NCI-H748 treated with DMSO at 0.1 percent for 48 hours (cell line): ENCODE data around the gene PRMT1.
A peak's percentile ranks its signal among the peaks of the same experiment; 100 is the strongest.

ENCODE experiments used
- DNase-seq: peaks from one replicate; lab custom pipeline; 2025; lab: John Stamatoyannopoulos, UW

Gene PRMT1

DNA sequence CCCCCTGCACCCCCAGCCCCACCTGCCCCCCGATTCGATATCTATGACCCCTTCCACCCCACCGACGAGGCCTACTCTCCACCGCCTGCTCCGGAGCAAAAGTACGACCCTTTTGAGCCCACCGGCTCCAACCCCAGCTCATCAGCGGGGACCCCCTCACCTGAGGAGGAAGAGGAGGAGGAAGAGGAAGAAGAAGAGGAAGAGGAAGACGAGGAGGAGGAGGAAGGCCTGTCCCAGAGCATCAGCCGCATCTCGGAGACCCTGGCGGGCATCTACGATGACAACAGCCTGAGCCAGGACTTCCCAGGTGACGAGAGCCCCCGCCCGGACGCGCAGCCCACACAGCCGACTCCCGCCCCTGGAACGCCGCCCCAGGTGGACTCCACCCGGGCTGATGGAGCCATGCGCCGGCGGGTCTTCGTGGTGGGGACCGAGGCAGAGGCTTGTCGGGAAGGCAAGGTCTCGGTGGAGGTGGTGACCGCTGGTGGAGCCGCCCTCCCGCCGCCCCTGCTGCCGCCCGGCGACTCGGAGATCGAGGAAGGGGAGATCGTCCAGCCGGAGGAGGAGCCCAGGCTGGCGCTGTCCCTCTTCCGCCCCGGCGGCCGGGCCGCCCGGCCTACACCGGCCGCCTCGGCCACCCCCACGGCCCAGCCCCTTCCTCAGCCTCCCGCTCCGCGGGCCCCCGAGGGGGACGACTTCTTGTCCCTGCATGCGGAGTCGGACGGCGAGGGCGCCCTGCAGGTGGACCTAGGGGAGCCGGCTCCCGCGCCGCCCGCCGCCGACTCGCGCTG lies 25.8 kb upstream of the PRMT1 start:
- no peak for DNase-seq

DNA sequence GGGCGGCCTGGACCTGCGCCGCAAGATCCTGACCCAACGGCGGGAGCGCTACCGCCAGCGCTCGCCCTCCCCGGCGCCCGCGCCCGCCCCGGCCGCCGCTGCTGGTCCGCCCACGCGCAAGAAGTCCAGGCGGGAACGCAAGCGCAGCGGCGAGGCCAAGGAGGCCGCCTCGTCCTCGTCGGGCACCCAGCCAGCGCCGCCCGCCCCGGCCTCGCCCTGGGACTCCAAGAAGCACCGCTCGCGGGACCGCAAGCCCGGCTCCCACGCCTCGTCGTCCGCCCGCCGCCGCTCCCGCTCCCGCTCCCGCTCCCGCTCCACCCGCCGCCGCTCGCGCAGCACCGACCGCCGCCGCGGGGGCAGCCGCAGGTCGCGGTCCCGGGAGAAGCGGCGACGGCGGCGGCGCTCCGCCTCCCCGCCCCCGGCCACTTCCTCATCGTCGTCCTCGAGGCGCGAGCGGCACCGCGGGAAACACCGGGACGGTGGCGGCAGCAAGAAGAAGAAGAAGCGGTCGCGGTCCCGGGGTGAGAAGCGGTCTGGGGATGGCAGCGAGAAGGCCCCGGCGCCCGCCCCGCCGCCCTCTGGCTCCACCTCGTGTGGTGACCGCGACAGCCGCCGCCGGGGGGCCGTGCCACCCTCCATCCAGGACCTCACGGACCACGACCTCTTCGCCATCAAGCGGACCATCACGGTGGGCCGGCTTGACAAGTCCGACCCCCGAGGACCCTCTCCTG lies 25.1 kb upstream of the PRMT1 start:
- no peak for DNase-seq

GRCh38 chr19:49652551-49653465 lies 24.3 kb upstream of the PRMT1 start:
- DNase-seq, result no peak

DNA sequence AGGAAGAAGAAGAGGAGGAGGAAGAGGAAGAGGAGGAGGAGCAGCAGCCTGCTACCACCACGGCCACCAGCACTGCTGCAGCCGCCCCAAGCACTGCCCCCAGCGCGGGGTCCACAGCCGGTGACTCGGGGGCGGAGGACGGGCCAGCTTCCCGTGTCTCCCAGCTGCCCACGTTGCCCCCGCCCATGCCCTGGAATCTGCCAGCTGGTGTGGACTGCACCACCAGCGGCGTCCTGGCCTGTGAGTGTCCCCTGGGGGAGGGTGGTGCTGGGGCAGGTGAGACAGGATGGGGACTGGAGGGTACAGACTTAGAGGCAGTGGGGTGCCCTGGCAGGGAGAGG lies 23.6 kb upstream of the PRMT1 start:
- DNase-seq, result no peak

- DNase-seq, result no peak
Measured at GRCh38 chr19:49654581-49654980, 22.5 kb upstream of the PRMT1 start.

DNA sequence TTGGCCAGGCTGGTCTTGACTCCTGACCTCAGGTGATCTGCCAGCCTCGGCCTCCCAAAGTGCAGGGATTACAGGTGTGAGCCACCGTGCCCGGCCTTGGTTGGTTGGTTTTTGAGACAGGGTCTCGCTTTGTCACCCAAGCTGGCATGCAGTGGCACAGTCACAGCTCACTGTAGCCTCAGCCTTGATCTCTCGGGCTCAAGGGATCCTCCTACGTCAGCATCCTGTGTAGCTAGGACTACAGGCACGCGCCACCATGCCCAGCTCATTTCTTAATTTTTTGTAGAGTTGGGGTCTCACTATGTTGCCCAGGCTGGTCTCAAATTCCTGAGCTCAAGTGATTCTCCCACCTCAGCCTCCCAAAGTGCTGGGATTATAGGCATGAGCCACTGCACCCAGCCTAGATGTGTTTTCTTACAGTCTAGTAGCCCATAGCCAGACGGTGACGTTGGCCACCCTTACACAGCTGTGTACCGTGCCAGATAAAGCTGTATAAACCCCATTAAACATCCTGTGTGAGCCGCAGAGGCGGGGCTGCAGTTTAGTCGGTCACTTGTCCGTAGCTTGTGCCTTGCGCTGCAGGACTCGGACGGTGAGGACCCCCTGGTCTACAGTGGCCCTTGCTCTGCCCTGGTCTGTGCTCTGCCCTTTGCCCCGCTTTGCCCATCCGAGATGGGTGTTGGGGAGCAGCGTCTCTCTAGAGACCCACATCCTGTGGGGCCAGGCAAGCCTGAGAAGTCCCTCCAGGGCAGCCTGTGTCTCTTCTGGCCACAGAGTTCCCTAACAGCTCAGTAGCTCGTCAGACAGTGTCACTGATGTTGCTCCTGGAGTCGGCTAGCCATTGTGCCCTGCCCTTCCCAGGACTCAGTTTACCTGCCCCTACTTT lies 21.3 kb upstream of the PRMT1 start:
- no peak for DNase-seq

DNA sequence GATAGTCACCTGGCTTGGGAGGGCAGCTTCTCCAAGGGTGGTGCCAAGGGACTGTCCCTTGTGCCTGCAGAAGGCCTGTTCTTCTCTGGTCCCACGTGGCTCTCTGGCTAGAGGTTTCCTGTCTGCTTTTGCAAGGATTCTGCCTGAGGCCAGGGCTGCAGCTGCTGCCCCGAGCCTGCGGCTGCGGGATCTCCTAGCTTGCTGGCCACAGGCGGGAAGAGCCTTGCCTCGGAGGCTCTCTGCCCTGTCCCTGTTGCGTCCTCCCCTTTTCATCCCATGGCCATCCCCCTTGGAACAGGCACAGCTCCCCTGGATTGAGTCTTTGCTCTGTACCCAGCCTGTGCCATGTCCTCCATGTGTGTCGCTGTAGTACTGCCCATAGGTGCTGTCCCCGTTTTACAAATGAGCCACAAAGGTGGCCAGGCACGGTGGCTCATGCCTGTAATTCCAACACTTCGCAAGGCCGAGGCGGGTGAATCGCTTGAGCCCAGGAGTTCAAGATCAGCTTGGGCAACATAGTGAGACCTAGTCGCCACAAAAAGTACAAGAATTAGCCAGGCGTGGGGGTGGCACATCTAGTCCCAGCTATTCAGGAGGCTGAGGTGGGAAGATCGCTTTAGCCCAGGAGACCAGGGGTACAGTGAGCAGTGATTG lies 20.5 kb upstream of the PRMT1 start:
- no peak for DNase-seq

DNA sequence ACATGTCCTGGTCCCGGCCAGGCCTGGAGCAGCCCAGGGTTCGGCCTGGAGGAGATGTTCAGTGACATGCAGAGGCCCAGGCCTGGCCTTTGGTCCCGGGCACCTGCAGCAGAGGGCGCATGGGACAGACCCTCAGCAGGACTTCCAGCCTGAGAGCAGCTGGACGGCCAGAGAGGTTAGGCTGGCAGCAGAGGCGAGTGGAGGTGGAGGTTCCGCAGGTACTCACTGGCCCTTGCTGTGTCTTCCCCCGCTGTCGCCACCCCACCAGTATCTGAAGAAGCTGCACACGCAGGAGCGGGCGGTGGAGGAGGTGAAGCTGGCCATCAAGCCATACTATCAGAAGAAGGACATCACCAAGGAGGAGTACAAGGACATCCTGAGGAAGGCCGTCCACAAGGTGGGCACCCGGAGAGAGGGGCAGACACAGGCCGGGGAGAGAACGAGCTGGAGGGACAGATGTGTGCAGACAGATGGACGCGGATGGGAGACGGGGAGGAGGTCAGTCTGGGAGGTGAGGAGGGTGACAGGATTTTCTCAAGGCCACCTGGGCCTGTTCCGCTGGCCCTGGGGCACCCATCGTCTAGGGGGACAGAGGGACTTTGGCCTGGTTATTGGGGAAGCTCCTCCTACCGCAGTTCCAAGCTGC lies 19.5 kb upstream of the PRMT1 start:
- DNase-seq, result no peak

- no peak for DNase-seq
Measured at GRCh38 chr19:49658139-49658517, 18.9 kb upstream of the PRMT1 start.

GRCh38 chr19:49658566-49659442 lies 18.3 kb upstream of the PRMT1 start:
- no peak for DNase-seq

- DNase-seq, result no peak
Measured at GRCh38 chr19:49660338-49660961, 16.6 kb upstream of the PRMT1 start.

DNA sequence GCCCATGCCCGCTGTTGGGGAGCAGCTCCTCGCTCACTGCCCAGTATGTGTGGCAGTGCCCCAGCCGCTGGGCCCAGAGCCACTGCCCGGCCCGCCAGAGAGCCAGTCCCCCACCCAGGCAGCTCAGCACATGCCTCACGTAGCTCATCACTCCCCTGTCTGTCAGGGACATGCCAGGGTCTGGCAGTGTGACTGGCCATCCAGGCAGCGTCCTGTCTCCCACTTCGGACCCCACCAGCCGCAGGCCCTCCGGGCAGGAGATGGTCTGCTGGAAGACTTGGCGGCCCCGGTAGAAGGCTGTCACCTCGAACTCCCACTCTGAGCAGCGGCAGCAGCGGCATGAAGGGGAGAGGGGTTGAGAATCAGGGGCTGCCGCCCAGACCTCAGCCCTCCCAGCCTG lies 15.1 kb upstream of the PRMT1 start:
- DNase-seq, result no peak

- DNase-seq, result no peak
Measured at GRCh38 chr19:49663224-49663623, 13.8 kb upstream of the PRMT1 start.

- peak; percentile 79 for DNase-seq
Measured at GRCh38 chr19:49664171-49665035, 12.7 kb upstream of the PRMT1 start.

DNA sequence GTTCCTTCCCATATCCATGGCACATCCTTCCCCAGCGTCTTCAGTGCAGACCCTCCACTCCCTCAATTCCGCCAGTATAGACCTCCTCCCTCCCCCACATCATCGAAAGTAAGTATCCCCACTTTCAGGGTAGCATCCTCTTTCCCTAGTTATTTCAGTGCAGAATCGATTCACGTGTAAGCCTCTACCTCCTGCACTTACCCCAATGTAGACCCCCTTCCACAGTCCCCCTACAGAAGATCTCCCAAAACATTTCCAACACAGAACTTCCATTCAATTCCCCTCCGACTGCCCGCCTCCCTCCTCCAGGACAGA lies 12.1 kb upstream of the PRMT1 start:
- peak; percentile 47 for DNase-seq

DNA sequence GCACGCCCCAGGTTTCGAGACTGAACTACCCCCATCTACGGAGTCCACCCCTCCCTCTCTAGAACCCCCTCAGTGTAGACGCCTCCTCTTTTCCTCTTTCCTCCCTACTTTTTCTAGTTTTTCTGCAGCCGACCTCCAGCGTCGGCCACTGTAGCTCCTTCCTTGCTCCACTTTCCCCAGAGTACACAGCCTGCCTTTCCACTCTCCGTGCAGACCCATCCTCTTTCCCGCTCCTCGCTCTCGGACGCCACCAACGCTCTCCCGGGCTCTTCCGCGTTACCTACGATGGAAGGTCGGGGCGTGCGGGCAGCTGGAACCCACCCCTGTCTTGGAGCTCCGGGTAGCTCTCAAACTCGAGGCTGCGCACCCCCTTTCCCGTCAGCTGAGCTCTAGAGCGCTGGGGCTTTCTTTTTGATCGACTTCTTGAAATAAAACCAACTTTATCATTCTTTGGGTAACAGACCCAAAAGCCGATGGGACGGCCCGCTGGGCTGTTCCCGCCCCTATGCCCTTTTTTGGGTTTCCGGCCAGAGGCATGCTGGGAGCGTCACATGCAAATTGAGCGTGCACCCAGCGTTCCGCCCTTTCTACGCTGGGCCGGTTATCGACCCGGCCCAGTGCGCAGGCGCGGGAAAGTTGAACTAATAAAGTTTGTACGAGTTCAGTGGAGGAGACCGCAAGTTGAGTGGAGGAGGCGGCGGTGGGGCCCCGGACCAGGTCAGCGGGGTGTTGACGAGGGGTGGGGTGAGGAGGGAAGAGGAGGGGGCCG lies 11.5 kb upstream of the PRMT1 start, which contains the start of the genes BCL2L12 and IRF3:
BCL2L12 (plus strand) TSS at position 583 of the 769 bp plus-strand sequence. CDS start 760 bp downstream, outside the sequence.
IRF3 (minus strand) TSS at position 507 of the 769 bp plus-strand sequence. CDS start 1,019 bp downstream, outside the sequence.
- DNase-seq, result peak; percentile 97

DNA sequence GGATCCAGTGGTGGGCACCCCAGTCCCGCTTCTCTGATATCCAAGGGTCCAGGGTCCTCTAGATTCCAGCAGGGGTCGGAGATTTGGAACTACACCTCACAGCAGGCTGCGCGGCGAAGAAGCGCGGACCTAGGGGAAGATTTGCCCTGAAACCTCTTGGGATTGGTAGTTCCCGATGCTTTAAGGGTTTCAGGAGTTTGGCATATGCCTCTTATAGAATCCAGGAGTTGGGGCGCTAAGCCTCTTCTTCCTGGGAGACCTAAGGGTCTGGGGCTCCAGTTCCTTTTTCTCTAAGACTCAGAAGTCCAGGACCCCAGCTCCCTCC lies 11.0 kb upstream of the PRMT1 start:
- no peak for DNase-seq
